HuH-7.5 (cell line): ENCODE data around the gene ATPAF2.

Source experiments
- DNase-seq: peaks from one replicate; pipeline ENCODE4 v3.0.0; 2011; ENCODE audit warnings: low spot score

Gene ATPAF2

DNA sequence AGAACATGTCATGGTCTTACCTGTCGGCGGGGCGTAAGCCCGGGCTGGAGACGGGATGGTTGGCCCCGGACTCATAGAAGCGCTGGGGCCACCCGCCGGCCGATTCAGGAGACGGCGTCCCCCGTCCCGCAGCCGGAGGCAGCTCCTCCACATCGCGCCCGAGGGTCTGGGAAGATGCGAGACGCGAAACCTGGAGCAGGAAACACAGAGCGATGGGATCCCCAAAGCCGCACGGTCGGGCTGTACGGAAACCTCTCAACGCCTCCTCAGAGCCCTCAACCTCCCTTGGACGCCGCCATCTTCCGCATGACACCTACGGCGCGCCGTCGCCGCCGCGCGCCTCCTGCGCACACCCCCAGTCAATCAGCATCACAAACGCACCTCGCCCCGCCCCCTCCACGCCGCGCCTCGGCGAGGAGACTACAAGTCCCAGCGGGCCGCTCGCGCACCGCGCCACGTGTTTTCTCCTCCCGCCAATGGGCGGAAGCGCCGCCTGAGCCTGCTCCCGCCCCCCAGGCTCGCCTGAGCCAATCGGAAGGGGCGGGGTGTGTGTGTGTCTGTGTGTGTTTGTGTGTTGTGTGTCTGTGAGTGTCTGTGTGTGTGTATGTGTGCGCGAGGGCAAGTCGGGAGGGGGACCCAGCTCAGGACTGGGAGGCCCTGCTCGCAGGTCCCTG is at the start of gene ATPAF2, which contains the start of gene GID4:
TSS of gene ATPAF2 (minus strand) at position 308 of the 674 bp plus-strand sequence. CDS start at position 153, 155 bp downstream.
TSS of gene GID4 (plus strand) at position 548 of the 674 bp plus-strand sequence. CDS start at position 605, 57 bp downstream.
- peak; percentile 86 for DNase-seq

DNA sequence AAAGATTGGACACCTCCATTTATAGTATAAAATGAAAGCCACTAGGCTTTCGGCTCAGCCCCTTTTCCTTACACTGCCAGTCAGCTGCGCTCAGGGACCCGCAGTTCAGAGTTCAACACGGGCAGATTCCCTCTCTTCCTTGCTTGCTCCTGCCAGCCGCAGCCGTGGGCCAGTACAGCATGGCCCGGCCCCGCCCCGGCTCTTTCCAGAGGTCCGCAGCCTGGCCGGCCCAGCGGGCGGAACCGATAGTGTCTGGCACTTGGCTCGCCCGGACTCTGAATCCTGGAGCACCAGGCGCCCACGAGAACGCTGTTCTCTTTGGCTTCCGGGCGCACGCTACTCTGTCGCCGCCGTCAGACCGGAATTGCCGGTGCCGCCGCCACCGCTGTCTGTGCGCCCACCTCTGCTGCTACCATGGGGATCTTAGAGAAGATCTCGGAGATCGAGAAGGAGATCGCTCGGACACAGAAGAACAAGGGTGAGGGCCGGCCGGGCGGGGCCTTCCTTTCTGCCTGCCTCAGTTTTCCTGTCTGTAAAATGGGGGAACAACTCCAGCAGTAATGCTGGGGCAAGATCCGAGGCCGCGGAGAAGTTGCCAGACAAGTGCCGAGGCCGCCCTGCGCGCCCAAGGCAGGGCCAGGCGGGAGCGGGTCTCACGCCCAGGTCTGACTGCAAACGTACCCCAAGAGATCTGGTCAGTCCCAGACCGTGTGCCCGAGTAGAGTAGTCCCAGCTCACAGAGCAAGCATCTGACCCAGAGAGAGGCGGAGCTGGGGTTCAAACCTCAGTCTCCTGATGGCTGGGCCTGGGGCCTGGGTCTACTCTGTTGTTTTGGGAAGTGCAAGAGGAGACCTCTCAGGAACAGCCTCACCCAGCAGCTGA is 48.9 kb upstream of the ATPAF2 start, which contains the start of gene DRG2:
TSS of gene DRG2 (plus strand) at position 339 of the 882 bp plus-strand sequence. CDS start at position 415, 76 bp downstream.
- DNase-seq: peak; percentile 86

DNA sequence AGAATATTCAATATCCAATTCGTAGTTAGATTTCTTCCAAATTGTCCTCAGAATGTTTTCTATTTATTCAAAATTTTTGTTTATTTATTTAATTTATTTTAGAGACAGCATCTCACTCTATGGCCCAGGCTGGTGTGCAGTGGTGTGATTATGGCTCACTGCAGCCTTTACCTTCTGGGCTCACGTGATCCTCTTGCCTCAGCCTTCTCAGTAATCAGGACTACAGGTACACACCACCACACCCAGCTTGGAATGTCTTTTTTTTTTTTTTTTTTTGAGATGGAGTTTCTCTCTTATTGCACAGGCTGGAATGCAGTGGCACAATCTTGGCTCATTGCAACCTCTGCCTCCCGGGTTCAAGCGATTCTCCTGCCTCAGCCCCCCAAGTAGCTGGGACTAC is 45.3 kb upstream of the ATPAF2 start:
- DNase-seq: no peak

DNA sequence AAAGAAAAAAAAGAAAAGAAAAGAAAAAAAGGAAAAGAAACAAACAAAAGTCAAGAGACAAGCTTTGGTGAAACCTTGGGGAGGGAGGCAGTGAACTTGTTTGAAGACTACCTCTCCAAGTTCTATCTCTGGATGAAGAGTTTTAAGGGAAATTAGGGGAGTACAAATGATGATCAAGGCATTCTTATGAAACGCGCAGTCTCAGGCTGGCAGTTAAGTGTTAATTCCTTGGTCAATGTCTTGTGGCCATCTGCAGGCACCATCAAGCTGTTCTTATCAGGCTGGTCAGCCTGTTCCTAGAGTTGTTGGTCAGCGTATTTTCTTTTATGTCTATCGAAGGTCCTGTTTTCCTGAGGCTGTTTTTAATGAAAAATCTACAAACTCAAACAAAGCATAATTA is 40.6 kb upstream of the ATPAF2 start:
- no peak for DNase-seq

DNA sequence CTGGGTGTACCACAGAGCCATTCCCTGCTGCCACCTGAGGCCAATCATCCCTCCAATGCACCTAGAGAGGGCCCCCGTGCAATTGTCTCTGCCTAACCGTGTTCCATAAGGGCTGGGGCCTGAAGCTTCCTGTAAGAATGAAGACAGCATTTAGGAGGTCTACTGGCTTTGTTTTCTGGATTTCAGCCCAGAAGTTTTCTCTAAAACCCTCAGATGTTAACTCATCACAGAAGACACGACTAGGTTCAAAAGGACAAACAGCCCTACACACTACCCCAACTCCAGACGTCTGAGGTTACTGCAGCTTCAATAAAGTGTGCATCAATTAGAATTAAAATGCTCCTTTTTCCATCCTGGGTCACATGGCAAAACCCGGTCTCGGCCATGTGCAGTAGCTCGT is 38.0 kb upstream of the ATPAF2 start:
- DNase-seq: no peak

DNA sequence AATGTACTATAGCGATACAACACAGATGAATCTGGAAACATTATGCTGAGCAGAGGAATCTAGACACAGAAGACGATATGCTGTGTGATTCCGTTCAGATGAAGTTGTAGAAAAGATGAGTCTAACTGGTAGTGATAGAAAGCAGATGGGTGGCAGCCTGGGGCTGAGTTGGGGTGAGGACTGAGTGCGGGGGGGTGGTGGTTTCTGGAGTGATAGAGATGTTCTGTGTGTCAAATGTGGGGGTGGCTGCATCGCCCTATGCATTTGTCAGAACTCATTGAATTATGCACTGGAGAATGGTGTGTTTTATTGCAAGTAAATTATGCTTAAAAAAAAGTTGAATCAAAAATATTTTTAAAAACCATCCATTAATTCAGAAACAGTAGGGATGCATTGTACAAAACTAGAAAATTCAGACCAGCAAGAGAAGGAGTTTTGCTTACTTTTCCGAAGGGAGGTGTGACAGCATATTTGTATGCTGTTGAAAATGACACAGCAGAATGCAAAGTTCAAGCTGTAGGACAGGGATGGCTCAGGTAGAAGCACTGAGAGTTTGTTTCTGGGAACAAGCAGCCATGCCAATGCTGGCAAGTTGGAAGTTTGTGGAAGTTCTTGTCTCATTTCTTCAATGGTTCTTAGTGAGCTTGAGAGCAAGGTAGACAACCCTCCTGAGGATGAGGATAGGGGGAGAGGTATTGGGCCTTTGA is 35.8 kb upstream of the ATPAF2 start:
- DNase-seq: no peak

DNA sequence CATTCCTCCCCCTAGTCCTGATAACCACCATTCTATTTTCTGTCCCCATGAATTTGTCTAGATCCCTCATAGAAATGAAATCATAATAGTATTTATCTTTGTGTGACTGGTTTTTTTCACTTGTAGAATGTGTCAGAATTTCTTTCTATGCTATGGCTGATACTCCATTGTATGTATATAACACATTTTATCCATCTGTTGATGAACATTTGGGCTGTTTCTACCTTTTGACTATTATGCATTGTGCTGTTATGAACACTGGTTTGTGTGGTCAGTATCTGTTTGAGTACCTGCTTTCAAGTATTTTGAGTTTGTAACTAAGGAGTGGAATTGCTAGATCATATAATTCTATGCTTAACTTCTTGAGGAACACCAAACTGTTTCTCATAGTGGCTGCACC is 32.8 kb upstream of the ATPAF2 start:
- DNase-seq: no peak

DNA sequence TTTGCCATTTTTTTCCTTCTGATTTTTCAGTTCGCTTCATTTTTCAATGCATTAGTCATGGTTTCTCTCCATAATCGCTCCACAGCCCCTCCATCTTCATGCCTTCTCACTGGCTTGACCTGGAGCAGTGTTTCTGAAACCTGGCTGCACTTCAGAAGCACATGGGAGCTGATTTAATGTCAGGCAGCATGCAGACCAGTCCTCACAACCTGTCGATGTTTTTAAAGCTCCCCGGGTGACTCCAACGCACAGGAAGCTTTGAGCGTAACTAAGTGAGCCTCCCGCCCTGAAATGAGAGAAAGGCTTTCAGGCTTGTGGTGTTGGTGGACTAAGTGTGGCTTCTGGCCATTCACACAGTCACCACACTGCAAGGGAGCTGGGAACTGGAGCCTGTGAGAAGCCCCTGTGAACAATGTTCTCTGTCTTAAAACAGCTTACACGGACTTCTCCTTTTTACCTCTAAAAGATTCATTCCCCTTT is 31.9 kb upstream of the ATPAF2 start:
- DNase-seq: no peak

DNA sequence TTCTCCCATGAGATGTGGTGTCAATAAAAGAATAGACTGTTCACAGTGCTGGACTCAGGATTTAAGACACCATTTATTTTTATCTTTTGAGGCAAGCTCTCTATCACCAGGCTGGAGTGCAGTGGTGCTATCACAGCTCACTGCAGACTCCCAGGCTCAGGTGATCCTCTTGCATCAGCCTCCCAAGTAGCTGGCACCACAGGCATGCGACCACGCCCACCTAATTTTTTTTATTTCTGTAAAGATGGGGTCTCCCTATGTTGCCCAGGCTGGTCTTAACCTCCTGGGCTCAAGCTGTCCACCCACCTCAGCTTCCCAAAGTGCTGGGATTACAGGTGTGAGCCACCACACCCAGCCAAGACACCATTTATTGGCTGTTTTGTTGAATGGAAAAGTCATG is 30.1 kb upstream of the ATPAF2 start:
- DNase-seq: no peak

DNA sequence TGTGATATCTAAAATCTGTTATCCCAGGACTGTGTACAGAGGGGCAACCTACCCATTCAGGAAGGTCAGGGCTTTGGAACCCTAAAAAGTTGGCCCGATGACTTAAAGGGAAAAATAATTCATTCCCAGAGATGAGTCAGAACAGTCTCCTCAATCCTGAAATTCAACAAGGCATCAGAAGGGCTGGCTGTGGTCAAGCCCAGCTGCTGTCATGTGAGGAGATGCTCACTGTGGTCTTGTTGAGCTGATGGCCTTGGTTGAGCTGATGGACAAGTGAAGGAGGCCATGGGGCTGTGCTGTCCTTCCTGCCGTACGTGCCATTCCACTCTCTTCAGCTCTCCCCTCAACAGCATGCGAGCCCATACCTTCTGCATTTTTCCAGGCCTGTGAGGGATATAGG is 27.9 kb upstream of the ATPAF2 start:
- DNase-seq: no peak

DNA sequence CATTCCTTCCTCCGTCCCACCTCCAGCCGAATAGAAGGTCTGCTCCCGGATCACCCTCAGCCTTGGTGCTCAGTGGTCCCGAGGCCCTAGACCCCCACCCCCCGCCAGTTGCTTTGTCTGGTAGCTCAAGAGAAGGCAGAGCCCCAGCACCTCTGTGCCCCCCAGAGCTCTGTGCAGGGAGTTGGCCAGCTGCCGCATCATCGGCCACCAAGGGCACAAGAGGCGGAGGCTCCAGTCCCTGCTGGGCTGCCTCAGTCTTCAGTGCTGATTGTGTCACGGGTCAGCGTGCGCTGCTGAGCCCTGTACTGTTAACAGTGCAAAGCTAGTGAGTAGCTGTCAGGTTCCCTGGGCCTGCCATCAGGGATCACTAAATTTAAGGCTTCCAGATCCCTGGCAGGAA is 26.6 kb upstream of the ATPAF2 start:
- DNase-seq: no peak

DNA sequence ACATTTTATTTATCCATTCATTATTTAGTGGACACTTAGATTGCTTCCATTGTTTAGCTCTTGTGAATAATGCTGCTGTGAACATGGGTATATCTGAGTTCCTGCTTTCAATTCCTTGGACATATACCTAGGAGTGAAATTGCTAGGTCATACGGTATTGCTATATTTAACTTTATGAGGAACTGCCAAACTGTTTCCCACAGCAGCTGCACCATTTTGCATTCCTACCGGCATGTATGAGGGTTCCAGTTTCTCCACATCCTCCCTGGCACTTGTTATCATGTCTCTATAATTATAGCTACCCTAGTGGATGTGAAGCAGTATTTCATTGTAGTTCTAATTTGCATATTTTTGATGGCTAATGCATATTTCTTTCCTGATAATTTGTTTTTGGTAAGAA is 25.1 kb upstream of the ATPAF2 start:
- no peak for DNase-seq

DNA sequence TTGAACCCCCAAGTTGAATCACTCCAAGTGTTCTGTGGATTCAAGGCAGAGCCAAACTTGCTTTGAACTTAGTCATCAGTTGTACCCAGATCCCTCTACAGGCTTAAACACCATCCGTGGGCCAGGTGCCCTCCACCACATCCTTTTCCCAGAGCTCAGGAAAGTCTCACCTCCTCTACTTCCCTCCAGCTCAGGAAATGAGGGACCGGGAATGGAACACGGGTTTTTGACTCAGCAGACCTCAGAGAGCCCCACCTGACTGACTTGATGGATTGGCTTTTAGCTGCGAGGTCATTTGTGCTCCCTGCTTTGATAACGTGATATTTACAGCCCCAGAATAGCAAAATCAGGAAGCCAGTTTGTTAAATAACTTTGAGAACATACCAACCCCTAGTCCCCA is 20.3 kb upstream of the ATPAF2 start:
- no peak for DNase-seq

DNA sequence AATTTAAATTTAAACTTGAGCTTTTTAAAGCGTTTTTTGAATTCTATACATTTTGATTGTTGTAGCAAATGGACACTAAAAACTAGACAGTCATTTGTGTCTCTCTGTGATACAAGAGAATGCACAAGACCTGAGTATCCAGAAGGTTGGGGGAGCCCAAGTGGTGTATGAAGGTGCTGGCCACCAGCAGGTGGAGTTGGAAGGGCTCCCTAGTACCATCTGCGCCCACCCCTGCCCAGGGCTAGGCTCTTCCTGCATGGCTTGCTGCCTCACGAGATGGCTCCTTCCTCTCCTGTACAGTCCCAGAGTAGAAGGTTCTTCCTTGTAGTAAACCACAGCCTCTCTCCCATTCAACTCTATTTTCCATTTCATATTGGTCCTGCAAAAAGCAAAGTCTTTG is 17.2 kb upstream of the ATPAF2 start:
- no peak for DNase-seq

DNA sequence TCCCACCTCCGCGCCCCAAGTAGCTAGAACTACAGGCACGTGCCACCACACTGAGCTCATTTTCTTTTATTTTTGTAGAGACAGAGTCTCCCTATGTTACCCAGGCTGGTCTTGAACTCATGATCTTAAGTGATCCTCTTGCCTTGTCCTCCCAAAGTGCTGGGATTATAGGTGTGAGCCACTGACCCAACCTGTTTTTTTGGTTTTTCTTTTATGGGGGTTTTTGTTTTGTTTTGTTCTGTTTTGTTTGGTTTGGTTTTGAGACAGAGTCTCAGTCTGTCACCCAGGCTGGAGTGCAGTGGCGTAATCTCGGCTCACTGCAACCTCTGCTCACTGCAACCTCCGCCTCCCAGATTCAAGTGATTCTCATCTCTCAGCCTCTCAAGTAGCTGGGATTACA is 16.6 kb upstream of the ATPAF2 start:
- DNase-seq: no peak

DNA sequence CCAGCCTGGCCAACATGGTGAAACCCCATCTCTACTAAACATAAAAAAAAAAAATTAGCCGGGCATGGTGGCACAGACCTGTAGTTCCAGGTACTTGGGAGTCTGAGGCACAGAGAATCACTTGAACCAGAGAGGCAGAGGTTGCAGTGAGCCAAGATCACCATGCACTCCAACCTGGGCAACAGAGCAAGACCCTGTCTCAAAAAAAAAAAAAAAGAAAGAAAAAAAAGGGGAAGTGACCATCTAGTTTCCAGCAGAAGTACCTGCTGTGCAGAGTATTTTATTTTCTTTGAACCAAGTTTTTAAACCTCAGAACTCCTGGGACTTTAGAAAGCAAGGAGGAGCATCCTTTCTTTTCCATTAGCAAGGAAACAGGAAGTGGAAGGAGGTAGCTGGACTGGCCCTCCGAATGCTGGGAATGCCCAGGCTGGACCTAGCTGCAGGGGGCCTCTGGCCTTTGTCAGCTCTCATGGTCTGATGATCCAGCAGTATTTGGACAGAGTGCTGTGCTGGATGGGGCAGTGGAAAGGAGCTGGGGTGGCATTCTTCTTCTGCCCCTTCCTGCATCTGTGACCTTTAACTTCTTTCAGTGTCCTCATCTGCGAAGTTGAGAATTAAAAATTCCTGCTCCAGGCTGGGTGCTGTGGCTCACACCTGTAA is 6.9 kb upstream of the ATPAF2 start:
- no peak for DNase-seq

DNA sequence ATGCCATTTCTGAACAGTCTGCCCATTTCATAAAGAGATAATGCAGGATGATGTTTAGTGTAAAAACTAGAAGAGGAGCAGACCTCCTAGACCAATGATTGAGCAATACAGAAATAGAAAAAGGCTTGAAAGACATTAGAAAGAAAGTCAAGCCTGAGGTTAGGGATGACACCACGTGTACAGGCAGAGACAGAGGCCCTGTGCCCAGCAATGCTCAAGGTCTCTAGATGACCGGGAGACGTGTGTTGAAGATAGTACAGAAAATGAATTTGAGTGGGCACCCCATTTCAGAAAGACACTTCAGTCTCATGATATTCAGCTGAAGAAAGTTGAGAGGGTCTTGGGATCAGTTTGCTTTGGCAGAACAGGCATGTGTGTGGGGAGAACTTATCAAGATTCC is 5.6 kb upstream of the ATPAF2 start:
- no peak for DNase-seq

DNA sequence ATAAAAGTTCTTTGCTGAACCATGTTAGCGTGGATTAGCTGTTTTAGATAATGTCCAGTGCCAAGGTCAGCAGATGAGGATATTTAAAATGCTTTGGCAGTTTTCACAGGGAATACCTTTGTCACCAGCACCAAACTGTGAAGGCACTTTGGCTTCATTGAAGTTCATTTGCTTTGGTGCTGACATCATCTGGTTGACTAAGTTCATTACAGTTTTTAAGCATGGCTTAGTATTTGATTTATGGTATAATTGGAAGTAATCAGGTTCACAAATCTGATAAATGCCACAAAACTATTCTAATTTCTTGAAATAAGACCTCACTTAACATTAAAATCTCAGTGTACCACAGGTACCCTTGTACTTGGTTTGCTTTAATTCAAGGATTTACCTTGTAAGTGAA is 4.5 kb upstream of the ATPAF2 start:
- DNase-seq: no peak

DNA sequence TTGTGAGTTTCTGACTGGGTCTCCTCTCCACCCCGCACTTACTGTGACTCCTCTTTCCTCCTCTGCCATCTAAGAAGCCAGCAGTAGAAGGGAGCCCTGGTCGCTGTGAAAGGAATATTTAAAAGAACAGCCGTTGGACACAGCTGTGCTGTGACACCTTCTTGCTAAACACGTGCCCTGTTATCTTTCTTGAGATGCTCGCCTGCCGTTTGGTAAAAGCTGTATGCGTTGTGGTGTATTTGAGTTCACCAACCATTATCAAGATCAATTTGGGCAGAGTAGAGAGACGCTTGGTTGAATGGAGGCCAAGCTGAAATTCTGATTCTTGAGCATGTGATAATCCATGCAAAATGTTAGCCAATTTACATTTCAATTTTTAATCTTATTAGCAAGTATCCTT is 4.0 kb upstream of the ATPAF2 start:
- DNase-seq: no peak

DNA sequence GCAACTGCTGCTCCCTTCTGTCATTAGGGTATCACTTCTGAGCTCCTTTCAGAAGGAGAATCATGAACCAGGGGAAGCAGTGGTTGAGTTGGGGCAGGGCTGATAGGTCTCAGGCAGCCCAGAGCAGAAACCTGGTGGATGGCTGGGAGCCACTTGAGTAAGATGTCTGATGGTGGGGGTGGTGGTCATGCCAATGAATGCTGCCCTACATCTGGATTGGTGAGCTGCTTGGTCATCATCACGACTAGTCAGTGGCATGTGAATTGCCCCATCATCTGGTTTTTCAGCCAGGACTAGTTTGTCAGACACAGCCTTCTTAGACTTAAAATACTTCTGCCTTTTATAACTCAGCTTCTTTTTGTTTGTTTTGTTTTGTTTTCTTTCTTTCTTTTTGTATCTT is 2.8 kb upstream of the ATPAF2 start:
- no peak for DNase-seq

DNA sequence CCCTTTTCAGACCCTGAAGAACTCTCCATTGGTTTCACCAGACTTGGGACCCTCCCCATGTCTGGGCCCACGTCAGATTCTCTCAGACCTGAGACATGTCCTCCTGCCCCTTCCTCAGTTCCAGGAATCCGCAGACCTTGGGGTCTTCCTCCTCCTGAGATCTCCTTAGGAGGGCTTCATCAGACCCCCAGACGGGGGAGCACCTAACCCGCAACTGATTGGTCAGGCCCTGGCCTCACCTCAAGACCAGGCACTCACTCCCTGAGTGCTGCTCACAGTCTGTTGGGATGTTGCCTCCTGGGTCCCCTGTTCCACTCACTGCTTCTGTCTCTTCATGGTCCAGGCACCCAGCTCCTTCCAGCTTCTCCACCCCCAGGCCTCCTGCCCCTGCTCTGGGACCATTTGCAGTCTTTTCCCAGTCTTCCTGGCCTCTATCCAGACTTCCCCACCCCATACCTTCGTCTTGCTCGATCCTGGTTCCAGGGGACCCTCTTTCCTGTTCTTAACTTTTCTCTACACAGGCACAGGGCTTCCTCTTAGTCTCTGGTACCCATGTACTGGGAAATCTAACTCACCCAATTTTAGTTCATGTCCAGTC is 1.4 kb upstream of the ATPAF2 start:
- DNase-seq: no peak
